Kidney (tissue), 14 donors: Measurements from ENCODE around the gene IQCC. TPM values are rescaled to one million over a fixed set of nuclear protein-coding genes. Genes with fewer than 3 reads are reported as not detected.

Experiments used
- DNase-seq, 5 donors: peaks; one replicate each; pipeline ENCODE4 v3.0.0-alpha.2; 2013 to 2020
- FAIRE-seq: peaks from 2 replicates; lab custom pipeline; 2012; peaks lifted over from hg19 to GRCh38; lab: Jason Lieb, UNC
- H3K27ac ChIP-seq, 2 donors: one replicate each; pipeline ENCODE4 v1.7.0; 2013; ENCODE audit warnings: low read depth in 2 of 2, low read length in 2 of 2, inconsistent platforms in 1 of 2
- H3K27me3 ChIP-seq: one replicate; pipeline ENCODE4 v1.7.1; 2013; ENCODE audit warnings: low read length, inconsistent platforms; ENCODE audit not compliant: control insufficient read depth, insufficient read depth
- H3K36me3 ChIP-seq, 3 donors: one replicate each; pipeline versions ENCODE4 v1.7.0 to v1.7.1; 2013; ENCODE audit warnings: low read length in 3 of 3, control low read depth in 1 of 3, inconsistent platforms in 1 of 3; ENCODE audit not compliant: insufficient read depth in 3 of 3, control insufficient read depth in 2 of 3
- H3K4me1 ChIP-seq, 3 donors: one replicate each; pipeline versions ENCODE4 v1.7.0 to v1.7.1; 2013; ENCODE audit warnings: low read length in 3 of 3, inconsistent platforms in 1 of 3, low read depth in 1 of 3; ENCODE audit not compliant: control insufficient read depth in 2 of 3, insufficient read depth in 2 of 3
- H3K4me3 ChIP-seq, 3 donors: one replicate each; pipeline versions ENCODE4 v1.7.0 to v1.8.1; 2013; ENCODE audit warnings: low read length in 3 of 3, control low read depth in 1 of 3, inconsistent platforms in 1 of 3
- H3K9ac ChIP-seq, 3 donors: one replicate each; pipeline versions ENCODE4 v1.7.0 to v1.7.1; 2013; ENCODE audit warnings: low read length in 3 of 3, control low read depth in 1 of 3, inconsistent platforms in 1 of 3
- H3K9me3 ChIP-seq, 3 donors: one replicate each; pipeline versions ENCODE4 v1.7.0 to v1.7.1; 2013; ENCODE audit warnings: low read length in 3 of 3, control low read depth in 1 of 3, inconsistent platforms in 1 of 3; ENCODE audit not compliant: control insufficient read depth in 2 of 3, insufficient read depth in 1 of 3
- CTCF ChIP-seq: IDR thresholded peaks from 3 replicates; pipeline ENCODE4 v1.5.1; 2012; ENCODE audit warnings: mild to moderate bottlenecking, moderate library complexity, borderline replicate concordance; ENCODE audit not compliant: insufficient read depth; ENCODE audit errors: extremely low read depth
- intact Hi-C: fragments of 100-400 bp; cut with DNase I; formaldehyde crosslinking; loops from one replicate; pipeline ENCODE4 v1.11.1; 2022
- polyA plus RNA-seq: library from polyadenylated mRNA; stranded (reverse); fragments of 350-450 nt; fragmentation: Illumina TruSeq; extraction: RNeasy Lipid Tissue Mini Kit (QIAGEN cat#74804); gene quantifications from one replicate; pipeline ENCODE4 v1.2.3, GENCODE V29; 2014; ENCODE audit warnings: low read depth, low replicate concordance; ENCODE audit not compliant: insufficient read depth
- total RNA-seq: library from RNA; stranded (reverse); fragmentation: NEBNext Ultra II Directional; extraction: Animal tissue kit (Norgen Biotek cat#: 25700); gene quantifications from one replicate; pipeline ENCODE4 v1.2.1, GENCODE V29; 2021
- donor health status: control.
- donor health status: control.
- donor health status: control.
- donor health status: control.
- donor health status: control.
- donor health status: DM: yes; HTN: yes; CAD: no.
- donor health status: Normal renal cell carcinoma (clear cell type).

IQCC gene
- total and polyA plus RNA-seq, 2 donors from 2014 or later, result 3.4 to 3.5 TPM

GRCh38 chr1:32181065-32181464 is 24.4 kb upstream of the IQCC start:
- H3K27me3 ChIP-seq, result no peaks in the 10 kb centered on the region
- no peaks in the 10 kb centered on the region for H3K9me3 ChIP-seq
- DNase-seq (no peak), FAIRE-seq (no peak)
- peaks cover 5 to 22% (median 19%) of the 10 kb centered on the region in 3 donors for H3K4me1 ChIP-seq
- H3K9ac ChIP-seq, result peak overlapping the region in 2 of 3 donors; percentile 14 to 94
- H3K4me3 ChIP-seq, result peak overlapping the region in 2 of 3 donors; percentile 62 to 76
- no peak for TF ChIP-seq CTCF
- intact Hi-C loops, result no loop called here
- peaks cover 0 to 23% (median 9%) of the 10 kb centered on the region in 3 donors for H3K36me3 ChIP-seq
- H3K27ac ChIP-seq, result peak overlapping the region in 1 of 2 donors; percentile 49

- DNase-seq (no peak), FAIRE-seq (no peak)
- H3K4me1 ChIP-seq, result peaks cover 5 to 22% (median 19%) of the 10 kb centered on the region in 3 donors
- H3K36me3 ChIP-seq, result peaks cover 0 to 28% (median 13%) of the 10 kb centered on the region in 3 donors
- no peaks in the 10 kb centered on the region for H3K9me3 ChIP-seq
- H3K27ac ChIP-seq, result no peak overlapping the region
- H3K4me3 ChIP-seq, result no peak overlapping the region
- TF ChIP-seq CTCF, result no peak
- H3K9ac ChIP-seq, result no peak overlapping the region
- H3K27me3 ChIP-seq, result no peaks in the 10 kb centered on the region
- intact Hi-C loops, result no loop called here
Observed at GRCh38 chr1:32181563-32181962, 23.9 kb upstream of the IQCC start.

- no peaks in the 10 kb centered on the region for H3K9me3 ChIP-seq
- no peak for TF ChIP-seq CTCF
- DNase-seq (no peak), FAIRE-seq (no peak)
- H3K9ac ChIP-seq, result no peak overlapping the region
- no peak overlapping the region for H3K27ac ChIP-seq
- H3K36me3 ChIP-seq, result peaks cover 0 to 29% (median 15%) of the 10 kb centered on the region in 3 donors
- no peak overlapping the region for H3K4me3 ChIP-seq
- intact Hi-C loops, result no loop called here
- peaks cover 5 to 22% (median 19%) of the 10 kb centered on the region in 3 donors for H3K4me1 ChIP-seq
- no peaks in the 10 kb centered on the region for H3K27me3 ChIP-seq
Observed at GRCh38 chr1:32182060-32182459, 23.4 kb upstream of the IQCC start.

GRCh38 chr1:32184650-32185049 is 20.8 kb upstream of the IQCC start:
- intact Hi-C loops, result no loop called here
- H3K36me3 ChIP-seq, result peaks cover 7 to 50% (median 32%) of the 10 kb centered on the region in 3 donors
- no peak overlapping the region for H3K9ac ChIP-seq
- peaks cover 0 to 14% (median 9%) of the 10 kb centered on the region in 3 donors for H3K4me1 ChIP-seq
- H3K4me3 ChIP-seq, result no peak overlapping the region
- FAIRE-seq (no peak), DNase-seq (no peak)
- TF ChIP-seq CTCF, result no peak
- no peaks in the 10 kb centered on the region for H3K27me3 ChIP-seq
- no peak overlapping the region for H3K27ac ChIP-seq
- H3K9me3 ChIP-seq, result no peaks in the 10 kb centered on the region
